ENCODE measurements around the gene CHN1. TPM values are rescaled to one million over a fixed set of nuclear protein-coding genes. Genes with fewer than 3 reads are reported as not detected.

Gene CHN1
- total and polyA plus RNA-seq, 4 donors, result 18.8 to 29.8 (median 24.1) TPM

DNA sequence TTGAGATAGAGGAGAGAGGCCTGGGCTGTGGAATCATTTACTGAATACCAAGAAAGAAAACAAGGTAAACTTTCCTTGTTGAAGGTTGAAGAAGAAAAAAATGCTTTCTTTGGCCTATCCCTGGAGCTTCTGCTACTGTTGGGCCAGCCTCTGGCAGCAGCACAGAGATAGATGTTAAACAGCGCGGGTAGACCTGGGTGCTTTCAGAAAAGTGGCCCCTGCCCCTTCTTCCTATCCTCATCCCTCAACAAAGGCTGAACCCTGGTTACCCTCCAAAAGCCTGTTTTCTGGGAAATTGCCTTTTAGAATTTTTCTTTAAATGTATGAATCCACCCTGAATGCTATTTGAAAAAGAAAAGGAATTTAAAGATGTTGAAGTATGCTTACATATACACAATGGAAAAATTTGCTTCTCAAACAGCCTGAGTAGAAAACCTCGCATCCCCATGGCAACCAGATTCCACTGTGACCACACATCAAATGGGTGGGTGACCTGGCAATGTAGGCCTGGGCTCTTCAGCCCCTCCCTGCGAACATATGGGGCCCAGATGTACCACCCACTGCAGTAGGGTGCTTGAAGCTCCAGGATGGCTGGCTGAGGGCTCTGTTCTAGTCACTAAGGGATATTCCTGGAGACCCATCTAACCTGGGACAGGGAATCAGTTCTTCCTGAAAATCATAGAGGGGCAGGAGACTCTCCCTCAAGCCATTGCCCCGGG lies 217.5 kb downstream of the CHN1 start:
- 72 to 76% methylated on average over 5 of the region's 5 CpGs for WGBS, 2 donors

DNA sequence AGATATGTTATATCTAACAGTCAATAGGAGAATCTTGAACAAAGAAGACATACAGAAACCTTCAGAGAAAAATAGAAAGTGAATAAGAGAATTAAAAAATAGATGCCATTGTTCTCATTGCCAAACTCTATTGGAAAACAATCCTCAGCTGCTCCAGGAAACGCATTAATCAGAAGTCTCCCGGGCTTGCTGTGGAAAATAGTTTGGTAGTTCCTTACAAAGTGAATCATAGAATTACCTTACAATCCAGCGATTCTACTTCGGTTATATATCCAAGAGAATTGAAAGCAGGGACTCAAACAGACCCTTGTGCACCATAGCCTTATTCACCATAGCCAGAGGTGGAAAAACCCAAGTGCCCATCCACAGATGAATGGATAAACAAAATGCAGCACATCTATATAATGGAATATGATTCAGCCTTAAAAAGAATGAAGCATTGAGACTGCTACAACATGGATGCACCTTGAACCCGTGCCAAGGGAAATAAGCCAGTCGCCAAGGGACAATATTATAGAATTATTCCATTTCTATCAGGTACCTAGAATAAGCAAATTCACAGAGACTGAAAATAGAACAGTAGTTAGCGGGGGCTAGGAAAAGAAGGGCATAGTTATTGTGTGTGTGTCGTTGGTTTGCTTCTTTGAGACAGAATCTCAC lies 219.0 kb downstream of the CHN1 start:
- H3K4me1 ChIP-seq (ENCODE audit: control insufficient read depth in 1 of 2, insufficient read depth in 2 of 2, low read length in 2 of 2), result no peaks in the 10 kb centered on the region
- 81 to 88% methylated on average over 8 of the region's 8 CpGs for WGBS, 2 donors
- H3K36me3 ChIP-seq (ENCODE audit: control insufficient read depth in 1 of 2, insufficient read depth in 2 of 2, low read length in 1 of 2), result no peaks in the 10 kb centered on the region
- H3K4me3 ChIP-seq (ENCODE audit: low read length in 2 of 2), result no peak overlapping the region
- no peak overlapping the region for H3K27ac ChIP-seq (ENCODE audit: low read depth in 1 of 2, low read length in 2 of 2)
- no peaks in the 10 kb centered on the region for H3K27me3 ChIP-seq (ENCODE audit: control insufficient read depth in 1 of 2, insufficient read depth in 2 of 2, low read length in 1 of 2)
- ATAC-seq (ENCODE audit: low FRiP score) (no peak), DNase-seq (no peak)
- no peaks in the 10 kb centered on the region for H3K9me3 ChIP-seq (ENCODE audit: control insufficient read depth, low read length)
- intact Hi-C loops (cut with DNase I), result no loop called here

More for the DNA sequence above, 217.5 kb downstream of the CHN1 start:
- H3K4me1 ChIP-seq (ENCODE audit: control insufficient read depth in 1 of 2, insufficient read depth in 2 of 2, low read length in 2 of 2), result no peaks in the 10 kb centered on the region
- H3K9me3 ChIP-seq (ENCODE audit: control insufficient read depth, low read length), result no peaks in the 10 kb centered on the region
- no peaks in the 10 kb centered on the region for H3K27me3 ChIP-seq (ENCODE audit: control insufficient read depth in 1 of 2, insufficient read depth in 2 of 2, low read length in 1 of 2)
- no peaks in the 10 kb centered on the region for H3K36me3 ChIP-seq (ENCODE audit: control insufficient read depth in 1 of 2, insufficient read depth in 2 of 2, low read length in 1 of 2)
- DNase-seq (no peak), ATAC-seq (ENCODE audit: low FRiP score) (no peak)
- no peak overlapping the region for H3K27ac ChIP-seq (ENCODE audit: low read depth in 1 of 2, low read length in 2 of 2)
- H3K4me3 ChIP-seq (ENCODE audit: low read length in 2 of 2), result no peak overlapping the region
- intact Hi-C loops (cut with DNase I), result no loop called here

DNA sequence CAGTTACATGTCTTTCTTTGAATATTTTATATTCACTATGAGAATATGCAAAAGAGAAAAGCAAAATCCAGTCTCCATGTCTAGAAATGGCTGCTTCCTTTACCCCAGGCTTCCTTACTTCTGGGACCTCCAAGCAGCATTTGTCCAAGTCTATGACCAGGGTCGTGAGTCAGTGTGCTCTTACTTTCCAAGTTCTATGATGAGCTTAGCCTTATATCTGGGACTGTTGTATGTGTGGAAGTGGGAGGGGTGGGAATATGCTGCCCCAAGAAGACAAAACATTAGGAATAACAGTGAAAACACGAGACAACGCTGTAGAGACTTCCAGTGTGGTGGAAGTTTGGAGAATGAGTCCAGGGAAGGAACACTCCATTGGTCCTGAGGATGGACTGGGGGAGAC lies 219.7 kb downstream of the CHN1 start:
- no peak for ATAC-seq (ENCODE audit: low FRiP score)
- no peak overlapping the region for H3K4me3 ChIP-seq (ENCODE audit: low read length in 2 of 2)

DNA sequence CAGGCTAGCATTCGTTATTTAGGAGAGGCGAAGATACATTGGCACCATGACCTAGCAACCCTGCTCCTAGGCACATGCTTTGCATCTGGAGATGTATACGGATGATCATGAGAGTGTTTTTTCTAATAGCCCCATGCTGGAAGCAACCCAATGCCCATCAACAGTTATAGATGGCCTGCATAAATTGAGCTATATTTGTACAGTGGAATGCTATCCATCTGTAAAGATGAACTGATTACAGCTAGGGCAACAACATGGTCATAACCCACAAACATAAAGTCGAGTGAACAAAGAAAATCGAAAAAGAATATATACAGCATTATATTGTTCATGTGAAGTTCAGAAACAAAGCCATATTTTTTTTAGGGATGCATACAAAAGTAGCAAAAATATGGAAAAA lies 220.3 kb downstream of the CHN1 start:
- WGBS, 2 donors, result 89 to 90% methylated on average over 5 of the region's 5 CpGs
- no peaks in the 10 kb centered on the region for H3K27me3 ChIP-seq (ENCODE audit: control insufficient read depth in 1 of 2, insufficient read depth in 2 of 2, low read length in 1 of 2)
- no peak for DNase-seq
- ATAC-seq (ENCODE audit: low FRiP score), result no peak
- H3K36me3 ChIP-seq (ENCODE audit: control insufficient read depth in 1 of 2, insufficient read depth in 2 of 2, low read length in 1 of 2), result no peaks in the 10 kb centered on the region
- intact Hi-C loops (cut with DNase I), result no loop called here
- H3K4me1 ChIP-seq (ENCODE audit: control insufficient read depth in 1 of 2, insufficient read depth in 2 of 2, low read length in 2 of 2), result no peaks in the 10 kb centered on the region
- no peak overlapping the region for H3K27ac ChIP-seq (ENCODE audit: low read depth in 1 of 2, low read length in 2 of 2)
- no peaks in the 10 kb centered on the region for H3K9me3 ChIP-seq (ENCODE audit: control insufficient read depth, low read length)
- H3K4me3 ChIP-seq (ENCODE audit: low read length in 2 of 2), result no peak overlapping the region

More for the DNA sequence above, 219.7 kb downstream of the CHN1 start:
- Histone ChIP-seq H3K27ac (ENCODE audit: low read depth in 1 of 2, low read length in 2 of 2) (no peak overlapping the region), H3K4me1 (ENCODE audit: control insufficient read depth in 1 of 2, insufficient read depth in 2 of 2, low read length in 2 of 2) (no peaks in the 10 kb centered on the region), H3K36me3 (ENCODE audit: control insufficient read depth in 1 of 2, insufficient read depth in 2 of 2, low read length in 1 of 2) (no peaks in the 10 kb centered on the region), H3K9me3 (ENCODE audit: control insufficient read depth, low read length) (no peaks in the 10 kb centered on the region), H3K27me3 (ENCODE audit: control insufficient read depth in 1 of 2, insufficient read depth in 2 of 2, low read length in 1 of 2) (no peaks in the 10 kb centered on the region)
- 57 to 75% methylated on average over 3 of the region's 3 CpGs for WGBS, 2 donors
- intact Hi-C loops (cut with DNase I), result no loop called here
- no peak for DNase-seq

DNA sequence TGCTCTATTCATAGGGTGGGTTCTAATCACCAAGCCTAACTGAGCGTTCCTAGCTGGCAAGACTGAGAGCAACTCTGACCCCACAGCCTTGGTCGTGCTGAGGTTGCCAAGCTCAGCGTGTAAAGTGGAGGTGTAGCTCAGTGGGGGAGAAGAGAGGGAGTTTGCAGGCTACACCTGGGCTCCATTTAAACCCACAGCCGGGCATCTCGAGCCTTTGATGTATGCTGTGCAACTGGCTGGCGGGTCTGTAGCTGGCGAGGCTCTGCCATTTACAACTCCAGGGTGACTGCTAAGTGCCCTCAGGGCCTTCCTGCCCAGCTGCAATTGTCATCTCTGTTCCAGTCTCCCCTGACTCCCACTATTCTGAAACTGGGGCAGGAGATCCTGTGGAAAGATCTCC lies 220.9 kb downstream of the CHN1 start:
- WGBS, 2 donors, result 97% methylated on average over 7 of the region's 7 CpGs
- Histone ChIP-seq H3K27me3 (ENCODE audit: control insufficient read depth in 1 of 2, insufficient read depth in 2 of 2, low read length in 1 of 2) (no peaks in the 10 kb centered on the region), H3K36me3 (ENCODE audit: control insufficient read depth in 1 of 2, insufficient read depth in 2 of 2, low read length in 1 of 2) (no peaks in the 10 kb centered on the region), H3K9me3 (ENCODE audit: control insufficient read depth, low read length) (no peaks in the 10 kb centered on the region), H3K4me3 (ENCODE audit: low read length in 2 of 2) (no peak overlapping the region), H3K4me1 (ENCODE audit: control insufficient read depth in 1 of 2, insufficient read depth in 2 of 2, low read length in 2 of 2) (no peaks in the 10 kb centered on the region), H3K27ac (ENCODE audit: low read depth in 1 of 2, low read length in 2 of 2) (no peak overlapping the region)
- DNase-seq (no peak), ATAC-seq (ENCODE audit: low FRiP score) (no peak)
- intact Hi-C loops (cut with DNase I), result no loop called here

DNA sequence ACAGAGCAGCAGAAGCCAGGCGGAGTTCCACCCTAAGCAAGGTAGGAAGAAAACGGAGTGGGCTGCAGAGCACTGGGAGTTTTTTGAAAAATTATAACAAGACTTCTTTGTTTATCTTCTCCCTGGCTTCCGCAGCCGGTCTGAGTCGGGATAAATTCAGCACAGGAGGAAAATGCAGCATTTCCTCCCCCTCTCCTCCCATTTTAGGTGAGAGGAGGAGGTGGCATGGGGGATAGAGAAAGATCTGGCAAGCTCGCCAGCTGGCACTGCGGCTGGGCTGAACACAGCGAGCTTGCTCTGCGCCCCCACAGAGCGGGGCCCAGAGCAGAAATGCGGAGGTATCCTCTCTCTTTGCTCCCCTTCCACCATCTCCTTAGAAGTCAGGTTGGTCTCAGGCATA lies 223.2 kb downstream of the CHN1 start:
- H3K4me1 ChIP-seq (ENCODE audit: control insufficient read depth in 1 of 2, insufficient read depth in 2 of 2, low read length in 2 of 2), result no peaks in the 10 kb centered on the region
- intact Hi-C loops (cut with DNase I), result no loop called here

GRCh38 chr2:174781298-174781697 lies 223.9 kb downstream of the CHN1 start:
- intact Hi-C loops (cut with DNase I), result no loop called here
- Histone ChIP-seq H3K4me1 (ENCODE audit: control insufficient read depth in 1 of 2, insufficient read depth in 2 of 2, low read length in 2 of 2) (no peaks in the 10 kb centered on the region), H3K27me3 (ENCODE audit: control insufficient read depth in 1 of 2, insufficient read depth in 2 of 2, low read length in 1 of 2) (no peaks in the 10 kb centered on the region), H3K4me3 (ENCODE audit: low read length in 2 of 2) (no peak overlapping the region), H3K36me3 (ENCODE audit: control insufficient read depth in 1 of 2, insufficient read depth in 2 of 2, low read length in 1 of 2) (no peaks in the 10 kb centered on the region), H3K9me3 (ENCODE audit: control insufficient read depth, low read length) (no peaks in the 10 kb centered on the region), H3K27ac (ENCODE audit: low read depth in 1 of 2, low read length in 2 of 2) (no peak overlapping the region)
- DNase-seq, result no peak
- 90 to 94% methylated on average over 9 of the region's 9 CpGs for WGBS, 2 donors
- no peak for ATAC-seq (ENCODE audit: low FRiP score)

More for the DNA sequence above, 223.2 kb downstream of the CHN1 start:
- Histone ChIP-seq H3K27ac (ENCODE audit: low read depth in 1 of 2, low read length in 2 of 2) (no peak overlapping the region), H3K36me3 (ENCODE audit: control insufficient read depth in 1 of 2, insufficient read depth in 2 of 2, low read length in 1 of 2) (no peaks in the 10 kb centered on the region), H3K27me3 (ENCODE audit: control insufficient read depth in 1 of 2, insufficient read depth in 2 of 2, low read length in 1 of 2) (no peaks in the 10 kb centered on the region), H3K4me3 (ENCODE audit: low read length in 2 of 2) (no peak overlapping the region), H3K9me3 (ENCODE audit: control insufficient read depth, low read length) (no peaks in the 10 kb centered on the region)
- 41 to 52% methylated on average over 9 to 11 of the region's 11 CpGs for WGBS, 2 donors
- DNase-seq (no peak), ATAC-seq (ENCODE audit: low FRiP score) (no peak)

GRCh38 chr2:174780856-174781255 lies 224.3 kb downstream of the CHN1 start:
- ATAC-seq (ENCODE audit: low FRiP score) (no peak), DNase-seq (no peak)
- Histone ChIP-seq H3K36me3 (ENCODE audit: control insufficient read depth in 1 of 2, insufficient read depth in 2 of 2, low read length in 1 of 2) (no peaks in the 10 kb centered on the region), H3K4me3 (ENCODE audit: low read length in 2 of 2) (no peak overlapping the region), H3K27ac (ENCODE audit: low read depth in 1 of 2, low read length in 2 of 2) (no peak overlapping the region), H3K27me3 (ENCODE audit: control insufficient read depth in 1 of 2, insufficient read depth in 2 of 2, low read length in 1 of 2) (no peaks in the 10 kb centered on the region), H3K9me3 (ENCODE audit: control insufficient read depth, low read length) (no peaks in the 10 kb centered on the region), H3K4me1 (ENCODE audit: control insufficient read depth in 1 of 2, insufficient read depth in 2 of 2, low read length in 2 of 2) (no peaks in the 10 kb centered on the region)
- 70 to 79% methylated on average over 7 of the region's 7 CpGs for WGBS, 2 donors
- intact Hi-C loops (cut with DNase I), result no loop called here

DNA sequence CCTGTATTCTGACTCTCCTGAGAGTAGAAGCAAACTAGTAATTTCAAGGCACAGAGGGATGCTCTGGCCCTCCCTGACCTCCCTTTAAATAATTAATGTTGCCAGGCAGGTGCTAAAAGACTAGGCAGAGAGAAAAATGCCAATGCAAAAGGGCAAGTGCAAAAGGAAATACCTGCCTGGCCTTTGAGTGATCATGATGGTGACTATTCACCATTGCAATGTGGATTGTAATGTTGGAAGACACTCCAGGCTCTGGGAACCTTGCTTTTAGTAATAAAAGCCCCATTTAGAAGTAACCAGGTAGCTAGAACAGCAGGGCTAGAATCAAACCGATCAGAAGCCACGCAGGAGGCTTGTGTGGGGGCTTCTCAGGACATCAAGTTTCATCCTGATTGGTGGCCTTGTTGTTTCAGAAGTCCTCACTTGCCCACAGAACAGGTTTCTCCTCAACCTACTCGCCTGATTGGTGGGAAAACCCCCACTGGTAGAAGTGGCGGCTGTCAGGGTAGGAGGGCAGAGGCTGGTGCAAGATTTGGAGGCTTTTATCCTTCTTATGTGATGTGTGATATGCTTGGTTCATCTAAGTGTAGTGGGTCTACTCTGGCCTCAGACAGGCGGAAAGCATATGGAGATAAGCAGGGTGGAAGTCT lies 224.9 kb downstream of the CHN1 start:
- no peak overlapping the region for H3K4me3 ChIP-seq (ENCODE audit: low read length in 2 of 2)
- no peak for DNase-seq
- H3K4me1 ChIP-seq (ENCODE audit: control insufficient read depth in 1 of 2, insufficient read depth in 2 of 2, low read length in 2 of 2), result no peaks in the 10 kb centered on the region
- H3K36me3 ChIP-seq (ENCODE audit: control insufficient read depth in 1 of 2, insufficient read depth in 2 of 2, low read length in 1 of 2), result no peaks in the 10 kb centered on the region
- intact Hi-C loops (cut with DNase I), result no loop called here
- ATAC-seq (ENCODE audit: low FRiP score), result no peak
- no peaks in the 10 kb centered on the region for H3K27me3 ChIP-seq (ENCODE audit: control insufficient read depth in 1 of 2, insufficient read depth in 2 of 2, low read length in 1 of 2)
- H3K27ac ChIP-seq (ENCODE audit: low read depth in 1 of 2, low read length in 2 of 2), result no peak overlapping the region
- 97% methylated on average over 5 of the region's 5 CpGs for WGBS, 2 donors
- H3K9me3 ChIP-seq (ENCODE audit: control insufficient read depth, low read length), result no peaks in the 10 kb centered on the region

Measured in aorta (tissue), 5 donors.